Ishikawa (cell line): ENCODE results near the gene TAS2R20.

Source experiments
- CEBPB ChIP-seq: IDR thresholded peaks from 2 replicates; pipeline ENCODE4 v1.6.1; 2012
- CREB1 ChIP-seq: IDR thresholded peaks from 2 replicates; pipeline ENCODE4 v1.6.1; 2012; ENCODE audit warnings: low read depth
- EP300 ChIP-seq: IDR thresholded peaks from 2 replicates; pipeline ENCODE4 v1.6.1; 2012; ENCODE audit warnings: borderline replicate concordance
- FOXM1 ChIP-seq: IDR thresholded peaks from 2 replicates; pipeline ENCODE4 v1.6.1; 2012; ENCODE audit warnings: low read depth, borderline replicate concordance
- MAX ChIP-seq: IDR thresholded peaks from 2 replicates; pipeline ENCODE4 v1.6.1; 2012

DNA sequence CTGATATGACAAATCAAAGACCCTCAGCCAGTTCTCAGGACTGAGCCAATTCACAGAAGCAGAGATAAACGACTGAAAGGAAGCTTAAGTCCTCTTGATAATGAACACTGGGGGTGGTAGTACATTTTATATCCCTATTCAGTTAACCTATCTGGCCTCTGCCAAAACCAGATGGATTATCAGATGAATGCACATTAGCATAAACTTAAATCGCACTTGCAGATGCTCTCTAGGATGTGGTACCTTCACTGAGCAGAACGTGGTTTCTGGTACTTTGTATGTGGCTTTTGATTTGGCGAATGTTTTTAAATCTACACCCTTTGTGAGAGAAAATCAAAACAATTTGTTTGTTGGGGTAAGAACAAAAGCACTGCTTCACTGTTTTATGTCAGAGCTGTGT is 37.9 kb downstream of the TAS2R20 start:
- TF ChIP-seq CEBPB (no peak), EP300 (no peak), MAX (no peak), FOXM1 (no peak), CREB1 (no peak)
